ENCODE data around the gene SCIN. TPM values are rescaled to one million over a fixed set of nuclear protein-coding genes. Genes with fewer than 3 reads are reported as not detected.
"Not testable (repeated sequence)": the region's sequence is repeated elsewhere in the genome, so short reads cannot be mapped to it uniquely, and the experiment has no call there.

The SCIN gene
- total and polyA plus RNA-seq, 2 donors (not counting 1 experiment from before 2014, with no cell fraction given), result 0.49 to 0.97 TPM

DNA sequence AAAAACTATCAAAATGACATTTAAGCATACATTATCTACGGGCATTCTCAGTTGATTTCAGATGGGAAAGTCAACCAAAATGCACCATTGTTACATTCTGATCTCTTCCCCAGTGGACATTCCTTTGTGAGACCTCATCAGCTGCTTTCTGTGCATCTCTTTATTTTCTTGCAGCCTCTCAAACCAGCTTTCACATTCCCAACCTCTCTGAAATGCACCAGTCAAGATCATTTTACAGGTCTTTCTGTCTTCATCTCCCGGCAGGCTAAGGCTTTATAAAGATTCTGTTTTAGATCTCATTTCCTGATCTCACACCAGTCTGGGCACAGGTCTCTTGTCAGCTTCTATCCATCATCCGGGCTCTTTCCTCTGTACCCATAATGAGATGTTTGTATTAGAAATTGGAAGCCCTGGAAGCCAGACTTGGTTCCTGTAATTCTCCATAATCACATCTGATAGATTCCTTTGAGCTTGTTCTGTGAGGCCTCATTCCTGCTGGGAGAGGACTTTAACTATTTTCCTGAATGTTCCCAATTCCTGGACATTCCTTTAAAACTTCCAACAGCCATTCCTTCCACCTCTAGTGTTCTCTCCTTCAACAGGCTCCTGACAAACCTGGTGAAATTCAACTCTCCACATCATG is 72.6 kb downstream of the SCIN start:
- Mint-ChIP-seq H3K27ac (no peak overlapping the region), H3K27me3 (peaks cover 3% of the 10 kb centered on the region), H3K4me1 (peaks cover 8% of the 10 kb centered on the region), H3K4me3 (no peak overlapping the region), H3K9me3 (ENCODE audit: insufficient read depth) (no peaks in the 10 kb centered on the region)
- no peaks in the 10 kb centered on the region for H4K20me1 ChIP-seq (ENCODE audit: control insufficient read depth, insufficient read depth, low read length, poor library complexity, severe bottlenecking)
- peak overlapping the region; percentile 14 to 23 for H3K27ac ChIP-seq (ENCODE audit: low read length in 2 of 2)
- peak overlapping the region; percentile 31 for H3K4me2 ChIP-seq (replicated peaks; ENCODE audit: low read depth, low read length, poor library complexity, severe bottlenecking)
- WGBS (ENCODE audit: insufficient coverage), result 100% methylated on average over 2 of the region's 3 CpGs
- no peaks in the 10 kb centered on the region for H3K79me2 ChIP-seq (ENCODE audit: control insufficient read depth, insufficient read depth, low read length)
- ATAC-seq (ENCODE audit: low read depth), result no peak
- TF ChIP-seq EZH2 (IDR thresholded peaks at IDR 0.05; ENCODE audit: borderline replicate concordance, insufficient read depth, low read depth, low read length, poor library complexity, severe bottlenecking), result no peak
- TF ChIP-seq, protein P1, sequence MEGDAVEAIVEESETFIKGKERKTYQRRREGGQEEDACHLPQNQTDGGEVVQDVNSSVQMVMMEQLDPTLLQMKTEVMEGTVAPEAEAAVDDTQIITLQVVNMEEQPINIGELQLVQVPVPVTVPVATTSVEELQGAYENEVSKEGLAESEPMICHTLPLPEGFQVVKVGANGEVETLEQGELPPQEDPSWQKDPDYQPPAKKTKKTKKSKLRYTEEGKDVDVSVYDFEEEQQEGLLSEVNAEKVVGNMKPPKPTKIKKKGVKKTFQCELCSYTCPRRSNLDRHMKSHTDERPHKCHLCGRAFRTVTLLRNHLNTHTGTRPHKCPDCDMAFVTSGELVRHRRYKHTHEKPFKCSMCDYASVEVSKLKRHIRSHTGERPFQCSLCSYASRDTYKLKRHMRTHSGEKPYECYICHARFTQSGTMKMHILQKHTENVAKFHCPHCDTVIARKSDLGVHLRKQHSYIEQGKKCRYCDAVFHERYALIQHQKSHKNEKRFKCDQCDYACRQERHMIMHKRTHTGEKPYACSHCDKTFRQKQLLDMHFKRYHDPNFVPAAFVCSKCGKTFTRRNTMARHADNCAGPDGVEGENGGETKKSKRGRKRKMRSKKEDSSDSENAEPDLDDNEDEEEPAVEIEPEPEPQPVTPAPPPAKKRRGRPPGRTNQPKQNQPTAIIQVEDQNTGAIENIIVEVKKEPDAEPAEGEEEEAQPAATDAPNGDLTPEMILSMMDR (IDR thresholded peaks at IDR 0.05), result no peak
- peaks cover 19 to 24% of the 10 kb centered on the region in 2 donors for H3K4me1 ChIP-seq (ENCODE audit: control insufficient read depth in 2 of 2, insufficient read depth in 2 of 2, low read length in 2 of 2)
- peak overlapping the region; percentile 50 for H2AFZ ChIP-seq (ENCODE audit: insufficient read depth, low read depth, low read length, poor library complexity, severe bottlenecking)
- no peaks in the 10 kb centered on the region for H3K36me3 ChIP-seq (replicated peaks in 1 of 2; ENCODE audit: control extremely low read depth in 1 of 2, control insufficient read depth in 1 of 2, extremely low read depth in 1 of 2, insufficient read depth in 2 of 2, low read length in 1 of 2)
- POLR2A ChIA-PET, result no interaction called here
- no peak overlapping the region for H3K9ac ChIP-seq (ENCODE audit: low read length)
- intact Hi-C loops (cut with micrococcal nuclease), result no loop called here
- H3K9me3 ChIP-seq (ENCODE audit: control extremely low read depth in 1 of 3, control insufficient read depth in 2 of 3, insufficient read depth in 1 of 3, low read length in 2 of 3), result no peaks in the 10 kb centered on the region
- no peaks in the 10 kb centered on the region for H3K27me3 ChIP-seq (replicated peaks in 1 of 4; ENCODE audit: control extremely low read depth in 1 of 4, control insufficient read depth in 3 of 4, insufficient read depth in 4 of 4, low read length in 3 of 4)
- DNase-seq, result no peak
- CTCF ChIA-PET, result interaction anchor here (0.7 to 1.0 kb wide), 2 partner anchors 464 to 618 kb away, joined by 3 read pairs; no protein-coding TSS in a partner anchor
- no peak overlapping the region for H3K4me3 ChIP-seq (ENCODE audit: control extremely low read depth in 1 of 5, extremely low read depth in 1 of 5, insufficient read depth in 1 of 5, low read depth in 2 of 5, low read length in 4 of 5)

DNA sequence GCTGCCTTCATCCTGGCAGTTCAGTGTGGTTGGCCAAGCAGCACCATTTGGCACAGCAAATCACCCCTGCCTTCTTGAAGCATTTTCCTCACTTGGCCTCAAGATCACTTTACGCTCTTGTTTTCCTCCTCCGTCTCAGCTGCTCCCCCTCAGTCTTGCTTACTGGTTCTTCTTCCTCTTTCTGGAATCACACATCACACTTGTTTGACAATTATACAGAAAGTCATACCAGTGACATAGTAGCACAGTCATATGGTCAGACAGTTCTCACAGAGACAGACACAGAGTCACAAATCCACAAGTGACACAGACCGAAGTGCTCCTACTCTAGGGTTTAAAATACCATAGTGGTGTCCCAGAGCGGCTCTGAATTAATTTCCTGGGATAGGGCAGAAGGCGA is 73.1 kb downstream of the SCIN start:
- CTCF ChIA-PET, result interaction anchor here (0.7 to 1.0 kb wide), 2 partner anchors 464 to 617 kb away, joined by 3 read pairs; no protein-coding TSS in a partner anchor
- 33% methylated on average over 3 of the region's 5 CpGs for WGBS (ENCODE audit: insufficient coverage)
- intact Hi-C loops (cut with micrococcal nuclease), result no loop called here
- peaks cover 6% of the 10 kb centered on the region for H3K4me1 Mint-ChIP-seq
- Histone ChIP-seq H3K27ac (ENCODE audit: low read length in 2 of 2) (peak overlapping the region; percentile 14 to 23), H3K4me1 (ENCODE audit: control insufficient read depth in 2 of 2, insufficient read depth in 2 of 2, low read length in 2 of 2) (peaks cover 15 to 19% of the 10 kb centered on the region in 2 donors), H3K9me3 (ENCODE audit: control extremely low read depth in 1 of 3, control insufficient read depth in 2 of 3, insufficient read depth in 1 of 3, low read length in 2 of 3) (no peaks in the 10 kb centered on the region), H3K4me2 (replicated peaks; ENCODE audit: low read depth, low read length, poor library complexity, severe bottlenecking) (peak overlapping the region; percentile 31), H3K36me3 (replicated peaks in 1 of 2; ENCODE audit: control extremely low read depth in 1 of 2, control insufficient read depth in 1 of 2, extremely low read depth in 1 of 2, insufficient read depth in 2 of 2, low read length in 1 of 2) (no peaks in the 10 kb centered on the region), H3K79me2 (ENCODE audit: control insufficient read depth, insufficient read depth, low read length) (no peaks in the 10 kb centered on the region), H3K9ac (ENCODE audit: low read length) (no peak overlapping the region), H3K4me3 (ENCODE audit: control extremely low read depth in 1 of 5, extremely low read depth in 1 of 5, insufficient read depth in 1 of 5, low read depth in 2 of 5, low read length in 4 of 5) (no peak overlapping the region), H2AFZ (ENCODE audit: insufficient read depth, low read depth, low read length, poor library complexity, severe bottlenecking) (peak overlapping the region; percentile 50), H4K20me1 (ENCODE audit: control insufficient read depth, insufficient read depth, low read length, poor library complexity, severe bottlenecking) (no peaks in the 10 kb centered on the region), H3K27me3 (replicated peaks in 1 of 4; ENCODE audit: control extremely low read depth in 1 of 4, control insufficient read depth in 3 of 4, insufficient read depth in 4 of 4, low read length in 3 of 4) (no peaks in the 10 kb centered on the region)
- POLR2A ChIA-PET, result no interaction called here
- no peaks in the 10 kb centered on the region for H3K9me3 Mint-ChIP-seq (ENCODE audit: insufficient read depth)
- DNase-seq, result peak; percentile 53
- ATAC-seq (ENCODE audit: low read depth), result peak; percentile 41
- H3K27ac Mint-ChIP-seq, result no peak overlapping the region
- H3K4me3 Mint-ChIP-seq, result no peak overlapping the region
- peaks cover 3% of the 10 kb centered on the region for H3K27me3 Mint-ChIP-seq
- no peak for TF ChIP-seq EZH2 (IDR thresholded peaks at IDR 0.05; ENCODE audit: borderline replicate concordance, insufficient read depth, low read depth, low read length, poor library complexity, severe bottlenecking)
- TF ChIP-seq, protein P1 (IDR thresholded peaks at IDR 0.05), result no peak

DNA sequence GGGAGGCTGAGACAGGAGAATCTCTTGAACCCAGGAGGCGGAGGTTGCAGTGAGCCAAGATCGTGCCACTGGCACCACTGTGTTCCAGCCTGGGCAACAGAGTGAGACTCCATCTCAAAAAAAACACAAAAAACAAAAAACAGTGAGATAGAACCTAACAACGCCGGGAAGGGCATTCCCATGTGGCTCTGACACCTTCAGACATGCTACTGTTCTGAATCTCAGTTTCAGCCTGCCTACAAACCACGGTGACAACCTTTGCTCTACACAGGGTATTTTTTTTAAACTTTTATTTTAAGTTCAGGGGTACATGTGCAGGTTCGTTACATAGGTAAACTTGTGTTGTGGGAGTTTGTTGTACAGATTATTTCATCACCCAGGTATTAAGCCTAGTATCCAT is 74.7 kb downstream of the SCIN start:
- intact Hi-C loops (cut with micrococcal nuclease); H3K9me3 ChIP-seq (ENCODE audit: control extremely low read depth in 1 of 3, control insufficient read depth in 2 of 3, insufficient read depth in 1 of 3, low read length in 2 of 3); H4K20me1 ChIP-seq (ENCODE audit: control insufficient read depth, insufficient read depth, low read length, poor library complexity, severe bottlenecking); H3K9me3 Mint-ChIP-seq (ENCODE audit: insufficient read depth); H3K36me3 ChIP-seq (replicated peaks in 1 of 2; ENCODE audit: control extremely low read depth in 1 of 2, control insufficient read depth in 1 of 2, extremely low read depth in 1 of 2, insufficient read depth in 2 of 2, low read length in 1 of 2); CTCF ChIA-PET; H3K27ac Mint-ChIP-seq; ATAC-seq (ENCODE audit: low read depth); H2AFZ ChIP-seq (ENCODE audit: insufficient read depth, low read depth, low read length, poor library complexity, severe bottlenecking); DNase-seq; H3K27ac ChIP-seq (ENCODE audit: low read length in 2 of 2); H3K4me2 ChIP-seq (replicated peaks; ENCODE audit: low read depth, low read length, poor library complexity, severe bottlenecking); H3K4me3 ChIP-seq (ENCODE audit: control extremely low read depth in 1 of 5, extremely low read depth in 1 of 5, insufficient read depth in 1 of 5, low read depth in 2 of 5, low read length in 4 of 5); POLR2A ChIA-PET; H3K4me3 Mint-ChIP-seq; H3K27me3 Mint-ChIP-seq; H3K79me2 ChIP-seq (ENCODE audit: control insufficient read depth, insufficient read depth, low read length); H3K27me3 ChIP-seq (replicated peaks in 1 of 4; ENCODE audit: control extremely low read depth in 1 of 4, control insufficient read depth in 3 of 4, insufficient read depth in 4 of 4, low read length in 3 of 4); H3K9ac ChIP-seq (ENCODE audit: low read length); H3K4me1 Mint-ChIP-seq: not testable (repeated sequence)
- 83% methylated on average over 4 of the region's 6 CpGs for WGBS (ENCODE audit: insufficient coverage)
- H3K4me1 ChIP-seq (ENCODE audit: control insufficient read depth in 2 of 2, insufficient read depth in 2 of 2, low read length in 2 of 2), result peaks cover 11% of the 10 kb centered on the region in 2 donors
